Activated naive CD8-positive, alpha-beta T cell treated with anti-CD3 and anti-CD28 coated beads, Interleukin-2, amount 50 U/mL, for 24 hours (primary cell): ENCODE results near the gene CBR1.

Source experiments
- ATAC-seq: fragments of 150-1000 bp; cut with Tn5 transposase; one replicate; pipeline ENCODE4 v1.10.0; 2021
- DNase-seq: peaks from one replicate; pipeline ENCODE4 v3.0.0; 2021
- H3K27ac Mint-ChIP-seq: one replicate; pipeline ENCODE4 v1.8.0; 2021; ENCODE audit warnings: mild to moderate bottlenecking, mixed read lengths
- H3K27me3 Mint-ChIP-seq: one replicate; pipeline ENCODE4 v1.8.0; 2021; ENCODE audit warnings: mixed read lengths
- H3K36me3 Mint-ChIP-seq: one replicate; pipeline ENCODE4 v1.8.0; 2021; ENCODE audit warnings: low read depth, mixed read lengths
- H3K4me1 Mint-ChIP-seq: one replicate; pipeline ENCODE4 v1.8.0; 2021; ENCODE audit warnings: mixed read lengths
- H3K4me3 Mint-ChIP-seq: one replicate; pipeline ENCODE4 v1.8.0; 2021; ENCODE audit warnings: mild to moderate bottlenecking, moderate library complexity, mixed read lengths
- H3K9me3 Mint-ChIP-seq: one replicate; pipeline ENCODE4 v1.8.0; 2021; ENCODE audit warnings: mixed read lengths

CBR1 gene

GRCh38 chr21:36104317-36105300 lies 34.8 kb downstream of the CBR1 start:
- H3K4me3 Mint-ChIP-seq = peak overlapping the region; percentile 67
- H3K4me1 Mint-ChIP-seq = peaks cover 12% of the 10 kb centered on the region
- ATAC-seq = peak; percentile 84
- H3K27me3 Mint-ChIP-seq = peaks cover 24% of the 10 kb centered on the region
- DNase-seq = peak; percentile 70
- peak overlapping the region; percentile 36 for H3K27ac Mint-ChIP-seq
- no peaks in the 10 kb centered on the region for H3K9me3 Mint-ChIP-seq
- H3K36me3 Mint-ChIP-seq = no peaks in the 10 kb centered on the region

GRCh38 chr21:36105327-36105842 lies 35.6 kb downstream of the CBR1 start:
- peaks cover 24% of the 10 kb centered on the region for H3K27me3 Mint-ChIP-seq
- DNase-seq = no peak
- no peak overlapping the region for H3K27ac Mint-ChIP-seq
- peak overlapping the region; percentile 67 for H3K4me3 Mint-ChIP-seq
- H3K4me1 Mint-ChIP-seq = peaks cover 12% of the 10 kb centered on the region
- no peak for ATAC-seq
- H3K36me3 Mint-ChIP-seq = no peaks in the 10 kb centered on the region
- no peaks in the 10 kb centered on the region for H3K9me3 Mint-ChIP-seq

GRCh38 chr21:36109868-36110267 lies 40.0 kb downstream of the CBR1 start:
- ATAC-seq (no peak), DNase-seq (no peak)
- H3K4me1 Mint-ChIP-seq = peaks cover 28% of the 10 kb centered on the region
- H3K27me3 Mint-ChIP-seq = peaks cover 18% of the 10 kb centered on the region
- no peaks in the 10 kb centered on the region for H3K9me3 Mint-ChIP-seq
- H3K4me3 Mint-ChIP-seq = no peak overlapping the region
- no peaks in the 10 kb centered on the region for H3K36me3 Mint-ChIP-seq
- no peak overlapping the region for H3K27ac Mint-ChIP-seq

- Mint-ChIP-seq H3K9me3 (no peaks in the 10 kb centered on the region), H3K27ac (no peak overlapping the region), H3K4me1 (peaks cover 32% of the 10 kb centered on the region), H3K36me3 (no peaks in the 10 kb centered on the region), H3K4me3 (no peak overlapping the region), H3K27me3 (peaks cover 7% of the 10 kb centered on the region)
- DNase-seq (no peak), ATAC-seq (no peak)
Measured at GRCh38 chr21:36111238-36111637, 41.4 kb downstream of the CBR1 start.

- H3K9me3 Mint-ChIP-seq = no peaks in the 10 kb centered on the region
- ATAC-seq (peak; percentile 38), DNase-seq (peak; percentile 46)
- no peaks in the 10 kb centered on the region for H3K27me3 Mint-ChIP-seq
- H3K4me3 Mint-ChIP-seq = peak overlapping the region; percentile 77
- peak overlapping the region; percentile 80 for H3K27ac Mint-ChIP-seq
- no peaks in the 10 kb centered on the region for H3K36me3 Mint-ChIP-seq
- H3K4me1 Mint-ChIP-seq = peaks cover 32% of the 10 kb centered on the region
Measured at GRCh38 chr21:36113647-36114428, 44.0 kb downstream of the CBR1 start.

- ATAC-seq (no peak), DNase-seq (no peak)
- Mint-ChIP-seq H3K27me3 (no peaks in the 10 kb centered on the region), H3K4me3 (no peak overlapping the region), H3K36me3 (no peaks in the 10 kb centered on the region), H3K9me3 (no peaks in the 10 kb centered on the region), H3K27ac (no peak overlapping the region), H3K4me1 (peaks cover 32% of the 10 kb centered on the region)
Measured at GRCh38 chr21:36115138-36115730, 45.4 kb downstream of the CBR1 start.

- H3K27ac Mint-ChIP-seq = no peak overlapping the region
- H3K4me3 Mint-ChIP-seq = no peak overlapping the region
- H3K4me1 Mint-ChIP-seq = peaks cover 30% of the 10 kb centered on the region
- no peak for DNase-seq
- no peak for ATAC-seq
- no peaks in the 10 kb centered on the region for H3K36me3 Mint-ChIP-seq
- H3K27me3 Mint-ChIP-seq = no peaks in the 10 kb centered on the region
- no peaks in the 10 kb centered on the region for H3K9me3 Mint-ChIP-seq
Measured at GRCh38 chr21:36117286-36117741, 47.5 kb downstream of the CBR1 start.

- Mint-ChIP-seq H3K4me1 (peaks cover 2% of the 10 kb centered on the region), H3K9me3 (no peaks in the 10 kb centered on the region), H3K27ac (no peak overlapping the region), H3K36me3 (no peaks in the 10 kb centered on the region), H3K4me3 (no peak overlapping the region), H3K27me3 (no peaks in the 10 kb centered on the region)
- ATAC-seq (no peak), DNase-seq (no peak)
Measured at GRCh38 chr21:36120304-36120888, 50.6 kb downstream of the CBR1 start.
